ENCODE results near the gene CABLES2.

The CABLES2 gene

DNA sequence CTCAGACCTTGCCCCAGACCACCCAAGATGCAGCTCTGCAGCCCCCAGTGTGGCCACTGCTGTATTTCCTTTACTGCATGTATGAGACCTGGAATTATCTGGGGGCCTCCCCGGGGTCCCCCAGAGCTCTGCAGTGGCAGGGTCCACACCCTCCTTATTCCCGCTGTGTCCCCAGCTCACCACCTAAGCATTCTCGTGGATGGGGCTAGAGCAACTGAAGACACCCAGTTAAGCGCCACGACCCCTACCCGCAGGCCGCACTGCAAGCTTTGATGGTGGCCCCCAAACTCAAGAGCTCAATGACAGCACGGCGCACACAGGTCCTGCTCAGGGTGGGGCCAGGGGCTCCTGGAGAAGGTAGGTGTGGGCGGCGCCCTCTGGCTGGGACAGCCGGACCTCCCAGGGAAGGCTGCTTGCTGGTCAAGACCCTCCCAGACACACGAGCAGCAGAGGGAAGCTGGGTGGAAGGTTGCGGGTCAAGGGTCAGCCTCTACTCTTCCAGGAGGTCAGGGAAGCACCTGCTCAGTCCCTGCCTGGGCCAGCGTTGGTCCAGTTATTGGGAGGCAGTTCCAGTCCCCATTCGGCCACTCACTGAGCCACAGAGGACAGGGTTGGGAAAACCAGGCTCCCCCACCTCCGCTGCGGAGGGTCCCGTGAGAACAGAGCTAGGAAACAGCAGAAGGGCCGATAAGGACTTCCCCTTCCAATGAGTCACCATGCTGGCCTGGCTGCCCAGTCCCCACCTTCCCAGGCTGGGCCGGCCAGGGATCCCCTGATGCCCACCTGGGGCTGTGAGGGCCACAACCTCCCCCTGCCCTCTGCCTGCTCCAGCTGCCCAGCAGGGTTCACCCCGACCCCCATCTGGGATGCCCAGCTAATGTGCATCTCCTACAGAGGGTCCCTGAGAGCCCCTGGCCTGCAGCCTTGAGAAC lies 42.9 kb downstream of the CABLES2 start:
- TF ChIP-seq, protein P1, sequence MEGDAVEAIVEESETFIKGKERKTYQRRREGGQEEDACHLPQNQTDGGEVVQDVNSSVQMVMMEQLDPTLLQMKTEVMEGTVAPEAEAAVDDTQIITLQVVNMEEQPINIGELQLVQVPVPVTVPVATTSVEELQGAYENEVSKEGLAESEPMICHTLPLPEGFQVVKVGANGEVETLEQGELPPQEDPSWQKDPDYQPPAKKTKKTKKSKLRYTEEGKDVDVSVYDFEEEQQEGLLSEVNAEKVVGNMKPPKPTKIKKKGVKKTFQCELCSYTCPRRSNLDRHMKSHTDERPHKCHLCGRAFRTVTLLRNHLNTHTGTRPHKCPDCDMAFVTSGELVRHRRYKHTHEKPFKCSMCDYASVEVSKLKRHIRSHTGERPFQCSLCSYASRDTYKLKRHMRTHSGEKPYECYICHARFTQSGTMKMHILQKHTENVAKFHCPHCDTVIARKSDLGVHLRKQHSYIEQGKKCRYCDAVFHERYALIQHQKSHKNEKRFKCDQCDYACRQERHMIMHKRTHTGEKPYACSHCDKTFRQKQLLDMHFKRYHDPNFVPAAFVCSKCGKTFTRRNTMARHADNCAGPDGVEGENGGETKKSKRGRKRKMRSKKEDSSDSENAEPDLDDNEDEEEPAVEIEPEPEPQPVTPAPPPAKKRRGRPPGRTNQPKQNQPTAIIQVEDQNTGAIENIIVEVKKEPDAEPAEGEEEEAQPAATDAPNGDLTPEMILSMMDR (IDR thresholded peaks at IDR 0.05; ENCODE audit: low read depth, low read length), result no peak
- DNase-seq (ENCODE audit: extremely low read depth, low read depth), result no peak

- DNase-seq (ENCODE audit: extremely low read depth, low read depth), result no peak
- TF ChIP-seq, protein P1 (IDR thresholded peaks at IDR 0.05; ENCODE audit: low read depth, low read length), result no peak
These were observed 43.8 kb downstream of the CABLES2 start for GRCh38 chr20:62362991-62363919.

DNA sequence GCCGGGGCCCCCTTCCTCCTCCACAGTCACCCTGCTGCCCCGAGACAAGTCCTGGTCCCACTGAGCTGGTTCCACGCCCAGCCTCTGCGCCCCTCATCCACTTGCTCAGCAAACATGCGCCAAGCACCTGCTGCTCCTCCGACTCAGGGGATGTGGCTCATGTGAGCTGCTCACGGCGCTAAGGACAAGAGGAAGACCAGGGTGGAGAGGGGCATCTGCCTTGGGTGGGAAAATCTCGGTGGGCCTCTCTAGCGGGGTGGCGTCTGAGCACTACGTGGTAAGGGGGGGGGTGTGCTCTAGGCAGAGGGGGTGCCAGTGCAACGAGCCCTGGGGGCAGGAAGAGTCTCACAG lies 44.5 kb downstream of the CABLES2 start:
- TF ChIP-seq, protein P1 (IDR thresholded peaks at IDR 0.05; ENCODE audit: low read depth, low read length), result no peak
- DNase-seq (ENCODE audit: extremely low read depth, low read depth), result no peak

- TF ChIP-seq, protein P1 (IDR thresholded peaks at IDR 0.05; ENCODE audit: low read depth, low read length), result no peak
These were observed 45.1 kb downstream of the CABLES2 start for GRCh38 chr20:62361799-62362589.

DNA sequence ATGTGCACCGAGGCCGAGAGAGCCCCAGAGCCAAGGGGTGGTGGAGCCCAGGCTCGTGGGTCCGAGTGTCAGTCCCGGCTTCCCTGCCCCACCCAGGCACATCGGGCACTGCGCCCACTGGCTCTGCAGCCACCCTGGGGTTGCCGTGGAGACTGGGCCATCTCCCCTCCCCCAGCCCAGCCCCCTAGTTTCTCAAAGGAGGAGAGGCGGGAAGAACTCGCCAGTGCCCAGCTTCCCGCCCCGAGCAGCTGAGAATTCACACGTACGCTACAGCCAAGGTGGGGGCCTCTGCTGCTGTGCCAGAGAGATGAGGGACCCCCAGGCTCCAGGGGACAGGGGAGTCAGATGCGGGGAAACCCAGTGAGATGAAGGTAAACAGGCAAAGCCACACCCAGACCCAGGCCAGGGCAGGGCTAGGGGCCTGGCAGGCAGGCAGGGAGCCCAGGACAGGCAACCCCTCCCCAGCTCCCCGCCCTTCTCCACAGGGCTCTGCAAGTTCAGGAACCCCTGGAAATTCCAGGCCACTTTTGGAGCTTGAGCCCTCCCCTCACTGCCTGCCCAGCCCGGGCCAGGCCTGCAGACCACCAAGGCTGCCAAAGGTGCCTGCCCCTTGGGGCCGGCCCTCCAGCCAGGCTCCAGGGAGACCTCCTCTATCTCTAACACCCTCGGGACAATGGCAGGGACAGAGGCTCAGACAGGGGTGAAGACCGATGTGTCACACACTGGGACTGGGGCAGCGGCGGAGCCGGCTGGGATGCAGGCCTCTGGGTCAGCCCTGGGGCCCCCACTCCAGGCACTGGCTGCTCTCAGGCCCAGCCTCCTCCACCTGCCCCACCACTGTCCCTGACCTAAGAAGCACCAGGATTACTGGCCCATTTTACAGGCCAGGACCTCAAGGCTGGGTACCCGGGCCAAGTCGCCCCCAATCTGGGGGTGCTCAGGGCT lies 46.0 kb downstream of the CABLES2 start:
- DNase-seq (ENCODE audit: extremely low read depth, low read depth), result no peak
- TF ChIP-seq, protein P1 (IDR thresholded peaks at IDR 0.05; ENCODE audit: low read depth, low read length), result no peak

More at GRCh38 chr20:62361799-62362589, 45.1 kb downstream of the CABLES2 start:
- no peak for DNase-seq (ENCODE audit: extremely low read depth, low read depth)

DNA sequence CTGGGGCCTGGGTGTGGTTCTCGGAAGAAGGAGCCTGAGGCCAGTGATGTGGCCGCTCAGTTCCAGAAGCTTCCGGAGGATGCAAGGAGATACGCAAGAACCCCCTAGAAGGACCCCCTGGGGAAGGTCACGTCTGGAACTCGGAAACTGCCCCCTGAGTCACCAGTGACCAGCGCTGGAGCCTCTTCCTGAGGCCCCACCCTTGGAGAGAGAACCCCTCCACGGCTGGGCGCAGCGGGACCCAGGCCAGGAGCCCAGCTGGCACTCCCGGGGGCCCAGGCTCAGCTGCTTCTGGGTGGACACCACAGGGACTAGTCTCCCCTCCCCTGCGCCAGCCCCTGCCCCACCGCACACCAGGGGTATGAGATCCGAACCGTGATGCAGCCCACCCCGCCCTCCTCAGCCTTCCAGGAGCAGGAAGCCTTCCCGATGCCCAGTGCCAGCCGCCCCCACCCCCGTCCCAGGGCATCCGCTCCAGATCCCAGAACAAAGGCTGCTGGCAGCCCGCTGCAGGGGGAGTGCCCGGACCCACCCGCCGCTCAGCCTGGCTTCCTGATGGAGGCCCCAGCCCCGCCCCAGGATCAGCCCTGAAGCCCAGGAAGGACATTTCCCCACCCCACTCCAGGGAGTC lies 47.5 kb downstream of the CABLES2 start:
- no peak for DNase-seq (ENCODE audit: extremely low read depth, low read depth)
- TF ChIP-seq, protein P1 (IDR thresholded peaks at IDR 0.05; ENCODE audit: low read depth, low read length), result no peak

Data from AG09319 (cell line).